Jurkat, Clone E6-1 (cell line): ENCODE data around the gene TGM1.
"Not testable (repeated sequence)": the region's sequence is repeated elsewhere in the genome, so short reads cannot be mapped to it uniquely, and the experiment has no call there.

Source experiments
- DNase-seq: peaks from one replicate; pipeline ENCODE4 v3.0.0-alpha.2; 2011; ENCODE audit warnings: low read depth, low spot score
- H3K4me3 ChIP-seq: 2 replicates; pipeline ENCODE4 v1.5.1; 2011; ENCODE audit warnings: mild to moderate bottlenecking, low read length, control low read depth, moderate library complexity

The TGM1 gene

GRCh38 chr14:24240110-24240918 lies 22.7 kb downstream of the TGM1 start:
- no peak overlapping the region for H3K4me3 ChIP-seq
- DNase-seq, result no peak

GRCh38 chr14:24238527-24239037 lies 24.4 kb downstream of the TGM1 start:
- no peak for DNase-seq
- H3K4me3 ChIP-seq, result no peak overlapping the region

GRCh38 chr14:24238123-24238522 lies 24.9 kb downstream of the TGM1 start:
- no peak overlapping the region for H3K4me3 ChIP-seq
- no peak for DNase-seq

- no peak overlapping the region for H3K4me3 ChIP-seq
- no peak for DNase-seq
Measured at GRCh38 chr14:24237463-24237955, 25.5 kb downstream of the TGM1 start.

- H3K4me3 ChIP-seq, result no peak overlapping the region
- DNase-seq, result no peak
Measured at GRCh38 chr14:24236689-24237462, 26.1 kb downstream of the TGM1 start.

- no peak for DNase-seq
- H3K4me3 ChIP-seq, result no peak overlapping the region
Measured at GRCh38 chr14:24235804-24236688, 26.9 kb downstream of the TGM1 start.

- DNase-seq, result no peak
- peak overlapping the region; percentile 87 for H3K4me3 ChIP-seq
Measured at GRCh38 chr14:24234095-24235005, 28.6 kb downstream of the TGM1 start.

- peak overlapping the region; percentile 87 for H3K4me3 ChIP-seq
- DNase-seq, result no peak
Measured at GRCh38 chr14:24233538-24233866, 29.5 kb downstream of the TGM1 start.

GRCh38 chr14:24232645-24233537 lies 30.1 kb downstream of the TGM1 start, which contains the start of gene GMPR2:
Gene GMPR2, plus strand, starts transcription at chr14:24232929. Its CDS starts 325 bp downstream, at chr14:24233254.
- peak within 1 kb of the TSS; percentile 87 for H3K4me3 ChIP-seq
- no peak for DNase-seq

GRCh38 chr14:24232121-24232644 lies 30.8 kb downstream of the TGM1 start, which contains the start of gene NEDD8:
Gene NEDD8, minus strand, starts transcription at chr14:24232367. Its CDS starts 100 bp downstream, at chr14:24232267.
- H3K4me3 ChIP-seq, result peak within 1 kb of the TSS; percentile 87
- DNase-seq, result peak; percentile 90

GRCh38 chr14:24231263-24232120 lies 31.5 kb downstream of the TGM1 start:
- no peak for DNase-seq
- peak overlapping the region; percentile 87 for H3K4me3 ChIP-seq

- no peak overlapping the region for H3K4me3 ChIP-seq
- no peak for DNase-seq
Measured at GRCh38 chr14:24228902-24229301, 34.1 kb downstream of the TGM1 start.

GRCh38 chr14:24226473-24226872 lies 36.5 kb downstream of the TGM1 start:
- no peak for DNase-seq
- no peak overlapping the region for H3K4me3 ChIP-seq

- no peak overlapping the region for H3K4me3 ChIP-seq
- no peak for DNase-seq
Measured at GRCh38 chr14:24224618-24225071, 38.3 kb downstream of the TGM1 start.

- not testable (repeated sequence) for DNase-seq, H3K4me3 ChIP-seq
Measured at GRCh38 chr14:24222987-24223386, 40.0 kb downstream of the TGM1 start.

GRCh38 chr14:24219521-24219920 lies 43.5 kb downstream of the TGM1 start:
- DNase-seq, result no peak
- H3K4me3 ChIP-seq, result no peak overlapping the region
